ENCODE measurements around the gene MARS1. TPM values are rescaled to one million over a fixed set of nuclear protein-coding genes. Genes with fewer than 3 reads are reported as not detected.

The MARS1 gene
- total RNA-seq, 4 donors from 2014 or later = 55.2 to 173 (median 97.8) TPM

DNA sequence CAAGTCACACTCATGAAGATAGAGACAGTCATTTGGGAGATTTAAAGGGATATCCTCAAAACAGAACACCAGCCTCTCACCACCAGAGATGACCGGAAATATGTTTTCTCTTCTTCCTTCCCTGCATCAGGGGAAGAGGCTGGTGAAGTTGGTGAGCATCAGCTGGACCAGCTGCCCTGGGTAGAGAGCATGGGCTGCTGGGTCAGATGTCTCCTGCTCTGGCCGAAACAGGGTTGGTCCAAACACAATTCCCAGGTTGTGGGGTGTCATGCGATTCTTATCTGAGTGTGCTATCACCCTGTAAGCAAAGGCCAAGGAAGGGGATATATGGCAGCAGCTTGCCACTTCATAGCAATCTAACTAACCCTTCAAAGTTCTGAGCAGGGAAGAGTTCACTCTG is 15.5 kb upstream of the MARS1 start:
- H3K27ac ChIP-seq = no peak overlapping the region
- intact Hi-C loops (cut with DNase I) = no loop called here
- peaks cover 14% of the 10 kb centered on the region for H3K27me3 ChIP-seq
- no peak overlapping the region for H3K4me3 ChIP-seq (replicated peaks in 1 of 3)
- WGBS, 2 donors = 88 to 89% methylated on average over 3 of the region's 3 CpGs
- no peaks in the 10 kb centered on the region for H3K36me3 ChIP-seq
- no peaks in the 10 kb centered on the region for H3K9me3 ChIP-seq
- TF ChIP-seq, protein P1, sequence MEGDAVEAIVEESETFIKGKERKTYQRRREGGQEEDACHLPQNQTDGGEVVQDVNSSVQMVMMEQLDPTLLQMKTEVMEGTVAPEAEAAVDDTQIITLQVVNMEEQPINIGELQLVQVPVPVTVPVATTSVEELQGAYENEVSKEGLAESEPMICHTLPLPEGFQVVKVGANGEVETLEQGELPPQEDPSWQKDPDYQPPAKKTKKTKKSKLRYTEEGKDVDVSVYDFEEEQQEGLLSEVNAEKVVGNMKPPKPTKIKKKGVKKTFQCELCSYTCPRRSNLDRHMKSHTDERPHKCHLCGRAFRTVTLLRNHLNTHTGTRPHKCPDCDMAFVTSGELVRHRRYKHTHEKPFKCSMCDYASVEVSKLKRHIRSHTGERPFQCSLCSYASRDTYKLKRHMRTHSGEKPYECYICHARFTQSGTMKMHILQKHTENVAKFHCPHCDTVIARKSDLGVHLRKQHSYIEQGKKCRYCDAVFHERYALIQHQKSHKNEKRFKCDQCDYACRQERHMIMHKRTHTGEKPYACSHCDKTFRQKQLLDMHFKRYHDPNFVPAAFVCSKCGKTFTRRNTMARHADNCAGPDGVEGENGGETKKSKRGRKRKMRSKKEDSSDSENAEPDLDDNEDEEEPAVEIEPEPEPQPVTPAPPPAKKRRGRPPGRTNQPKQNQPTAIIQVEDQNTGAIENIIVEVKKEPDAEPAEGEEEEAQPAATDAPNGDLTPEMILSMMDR (IDR thresholded peaks at IDR 0.05) = no peak
- TF ChIP-seq POLR2A (IDR thresholded peaks at IDR 0.05) = no peak
- peaks cover 13 to 16% of the 10 kb centered on the region in 2 donors for H3K4me1 ChIP-seq
- DNase-seq = no peak

- intact Hi-C loops (cut with DNase I) = no loop called here
- TF ChIP-seq, protein P1 (IDR thresholded peaks at IDR 0.05) = no peak
- no peak for TF ChIP-seq POLR2A (IDR thresholded peaks at IDR 0.05)
- no peaks in the 10 kb centered on the region for H3K36me3 ChIP-seq
- H3K4me1 ChIP-seq = peaks cover 13 to 16% of the 10 kb centered on the region in 2 donors
- H3K27ac ChIP-seq = no peak overlapping the region
- no peaks in the 10 kb centered on the region for H3K9me3 ChIP-seq
- no peak overlapping the region for H3K4me3 ChIP-seq (replicated peaks in 1 of 3)
- DNase-seq = no peak
- H3K27me3 ChIP-seq = peaks cover 14% of the 10 kb centered on the region
- 36 to 40% methylated on average over 3 of the region's 3 CpGs for WGBS, 2 donors
Measured at GRCh38 chr12:57473392-57473791, 14.5 kb upstream of the MARS1 start.

DNA sequence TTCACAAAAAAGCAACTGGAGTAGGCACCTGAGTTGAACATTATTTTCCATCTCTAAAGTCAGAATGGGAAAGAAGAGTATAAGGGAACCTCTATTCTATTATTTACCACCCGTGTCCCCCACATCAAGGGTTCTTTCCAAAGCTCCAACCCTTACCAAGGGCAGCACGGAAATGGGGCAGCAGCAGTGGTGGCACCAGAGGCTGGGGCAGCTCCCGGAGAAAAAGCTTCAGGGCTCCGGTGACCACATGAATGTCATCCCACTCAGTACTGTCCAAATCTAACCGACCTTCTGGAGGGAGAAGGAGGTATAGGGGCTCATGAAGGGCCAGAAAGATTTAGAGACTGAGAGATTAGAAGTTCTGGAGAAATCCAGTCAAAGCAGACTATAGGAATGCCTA is 14.0 kb upstream of the MARS1 start:
- intact Hi-C loops (cut with DNase I) = no loop called here
- H3K4me3 ChIP-seq (replicated peaks in 1 of 3) = no peak overlapping the region
- WGBS, 2 donors = 89 to 91% methylated on average over 5 of the region's 5 CpGs
- H3K36me3 ChIP-seq = no peaks in the 10 kb centered on the region
- H3K27ac ChIP-seq = no peak overlapping the region
- H3K9me3 ChIP-seq = no peaks in the 10 kb centered on the region
- peaks cover 13 to 16% of the 10 kb centered on the region in 2 donors for H3K4me1 ChIP-seq
- DNase-seq = no peak
- H3K27me3 ChIP-seq = peaks cover 14% of the 10 kb centered on the region
- TF ChIP-seq, protein P1 (IDR thresholded peaks at IDR 0.05) = no peak
- no peak for TF ChIP-seq POLR2A (IDR thresholded peaks at IDR 0.05)

DNA sequence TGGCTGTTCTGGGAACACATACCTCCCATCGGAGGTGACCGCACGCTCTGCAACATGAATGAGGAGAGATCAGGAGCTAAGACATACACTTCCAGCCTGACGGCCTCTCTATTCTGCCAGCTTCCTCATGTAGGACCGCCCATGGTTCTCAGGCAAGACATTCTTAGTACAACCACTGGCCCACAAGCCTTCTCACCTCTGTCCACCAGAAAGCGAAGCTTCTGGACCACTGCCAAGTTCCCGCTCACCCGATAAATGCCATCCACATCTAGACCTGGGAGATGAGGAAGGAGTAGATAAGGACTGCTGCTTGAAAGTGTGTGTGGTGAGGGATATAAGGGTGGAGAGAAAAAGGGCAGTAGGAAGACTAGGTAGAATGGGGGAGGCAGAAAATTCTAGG is 13.4 kb upstream of the MARS1 start:
- Histone ChIP-seq H3K27ac (no peak overlapping the region), H3K4me1 (peaks cover 13 to 16% of the 10 kb centered on the region in 2 donors), H3K36me3 (no peaks in the 10 kb centered on the region), H3K27me3 (peaks cover 14% of the 10 kb centered on the region), H3K9me3 (no peaks in the 10 kb centered on the region), H3K4me3 (replicated peaks in 1 of 3) (no peak overlapping the region)
- DNase-seq = no peak
- 69 to 74% methylated on average over 8 of the region's 8 CpGs for WGBS, 2 donors
- TF ChIP-seq, protein P1 (IDR thresholded peaks at IDR 0.05) = no peak
- TF ChIP-seq POLR2A (IDR thresholded peaks at IDR 0.05) = no peak
- intact Hi-C loops (cut with DNase I) = no loop called here

DNA sequence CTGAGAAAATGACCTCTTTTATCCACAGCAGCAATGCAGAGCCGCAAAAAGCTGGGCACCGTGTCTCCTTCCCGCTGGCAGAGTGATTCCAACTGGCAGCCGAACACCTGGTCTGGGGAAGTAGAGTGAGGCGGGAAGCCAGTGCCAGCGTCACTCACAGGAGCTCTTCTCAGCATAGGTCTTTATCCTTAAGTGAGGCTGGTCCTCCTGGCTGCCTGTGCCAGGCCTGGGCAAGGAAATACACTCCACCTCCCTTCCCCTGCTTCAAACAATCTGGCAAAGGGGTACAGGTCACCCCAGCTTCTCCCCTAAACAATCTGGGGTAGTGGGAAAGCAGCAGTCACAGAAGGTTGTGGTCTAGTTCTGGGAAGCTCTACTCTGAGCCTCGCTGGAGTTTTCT is 13.0 kb upstream of the MARS1 start:
- no peak overlapping the region for H3K4me3 ChIP-seq (replicated peaks in 1 of 3)
- TF ChIP-seq, protein P1 (IDR thresholded peaks at IDR 0.05) = no peak
- no peak for TF ChIP-seq POLR2A (IDR thresholded peaks at IDR 0.05)
- 51 to 64% methylated on average over 6 to 7 of the region's 7 CpGs for WGBS, 2 donors
- H3K9me3 ChIP-seq = no peaks in the 10 kb centered on the region
- no peak overlapping the region for H3K27ac ChIP-seq
- no peak for DNase-seq
- intact Hi-C loops (cut with DNase I) = no loop called here
- no peaks in the 10 kb centered on the region for H3K36me3 ChIP-seq
- H3K27me3 ChIP-seq = peaks cover 14% of the 10 kb centered on the region
- peaks cover 13 to 16% of the 10 kb centered on the region in 2 donors for H3K4me1 ChIP-seq
